Neural cell (in vitro differentiated cells): ENCODE results near the gene MMGT1.

Experiments
- CTCF ChIP-seq: fragments of 450-650 bp; IDR thresholded peaks from 2 replicates; pipeline ENCODE4 v1.5.1; 2014; ENCODE audit warnings: antibody characterized with exemption, mild to moderate bottlenecking, moderate library complexity; ENCODE audit not compliant: poor library complexity, severe bottlenecking
- EP300 ChIP-seq: fragments of 450-650 bp; conservative IDR thresholded peaks from 2 replicates; pipeline ENCODE4 v1.6.1; 2014; ENCODE audit warnings: antibody characterized with exemption, mild to moderate bottlenecking, moderate library complexity; ENCODE audit not compliant: poor library complexity, severe bottlenecking

- TF ChIP-seq CTCF = no peak
- TF ChIP-seq EP300 = no peak
Measured at GRCh38 chrX:135982860-135983259, 9.1 kb upstream of the MMGT1 start.
